ENCODE measurements around the gene GPR153.

The GPR153 gene

GRCh38 chr1:6287029-6287428 is 26.1 kb upstream of the GPR153 start:
- no peak for DNase-seq

- no peak for DNase-seq
Observed at GRCh38 chr1:6286266-6286665, 25.4 kb upstream of the GPR153 start.

GRCh38 chr1:6285336-6285735 is 24.4 kb upstream of the GPR153 start:
- DNase-seq = no peak

GRCh38 chr1:6282577-6283270 is 21.8 kb upstream of the GPR153 start:
- DNase-seq = no peak

- no peak for DNase-seq
Observed at GRCh38 chr1:6281511-6282402, 20.9 kb upstream of the GPR153 start.

GRCh38 chr1:6280761-6281451 is 20.0 kb upstream of the GPR153 start:
- no peak for DNase-seq

- DNase-seq = no peak
Observed at GRCh38 chr1:6279613-6280383, 18.9 kb upstream of the GPR153 start.

- DNase-seq = no peak
Observed at GRCh38 chr1:6279066-6279465, 18.2 kb upstream of the GPR153 start.

GRCh38 chr1:6278263-6278662 is 17.4 kb upstream of the GPR153 start:
- no peak for DNase-seq

GRCh38 chr1:6276811-6277555 is 16.1 kb upstream of the GPR153 start:
- no peak for DNase-seq

- DNase-seq = peak in 22 of 58 donors; percentile 4 to 54 (median 22)
Observed at GRCh38 chr1:6275826-6276782, 15.2 kb upstream of the GPR153 start.

- DNase-seq = no peak
Observed at GRCh38 chr1:6274622-6275139, 13.8 kb upstream of the GPR153 start.

GRCh38 chr1:6274102-6274501 is 13.2 kb upstream of the GPR153 start:
- no peak for DNase-seq

- DNase-seq = peak in 44 of 58 donors; percentile 11 to 69 (median 38)
Observed at GRCh38 chr1:6273380-6273891, 12.5 kb upstream of the GPR153 start.

GRCh38 chr1:6272868-6273267 is 12.0 kb upstream of the GPR153 start:
- no peak for DNase-seq

GRCh38 chr1:6272452-6272851 is 11.6 kb upstream of the GPR153 start:
- no peak for DNase-seq

GRCh38 chr1:6271554-6271953 is 10.7 kb upstream of the GPR153 start:
- DNase-seq = no peak

- peak in 2 of 58 donors; percentile 14 to 46 for DNase-seq
Observed at GRCh38 chr1:6271006-6271405, 10.1 kb upstream of the GPR153 start.

- DNase-seq = no peak
Observed at GRCh38 chr1:6270401-6270800, 9.5 kb upstream of the GPR153 start.

Data from anterior cingulate cortex (tissue), 58 donors.